ENCODE results near the gene TNFRSF6B.

The TNFRSF6B gene

GRCh38 chr20:63653974-63654668 lies 42.3 kb upstream of the TNFRSF6B start:
- H3K4me3 ChIP-seq (ENCODE audit: low read depth, low read length), result no peak overlapping the region
- TF ChIP-seq, protein P1, sequence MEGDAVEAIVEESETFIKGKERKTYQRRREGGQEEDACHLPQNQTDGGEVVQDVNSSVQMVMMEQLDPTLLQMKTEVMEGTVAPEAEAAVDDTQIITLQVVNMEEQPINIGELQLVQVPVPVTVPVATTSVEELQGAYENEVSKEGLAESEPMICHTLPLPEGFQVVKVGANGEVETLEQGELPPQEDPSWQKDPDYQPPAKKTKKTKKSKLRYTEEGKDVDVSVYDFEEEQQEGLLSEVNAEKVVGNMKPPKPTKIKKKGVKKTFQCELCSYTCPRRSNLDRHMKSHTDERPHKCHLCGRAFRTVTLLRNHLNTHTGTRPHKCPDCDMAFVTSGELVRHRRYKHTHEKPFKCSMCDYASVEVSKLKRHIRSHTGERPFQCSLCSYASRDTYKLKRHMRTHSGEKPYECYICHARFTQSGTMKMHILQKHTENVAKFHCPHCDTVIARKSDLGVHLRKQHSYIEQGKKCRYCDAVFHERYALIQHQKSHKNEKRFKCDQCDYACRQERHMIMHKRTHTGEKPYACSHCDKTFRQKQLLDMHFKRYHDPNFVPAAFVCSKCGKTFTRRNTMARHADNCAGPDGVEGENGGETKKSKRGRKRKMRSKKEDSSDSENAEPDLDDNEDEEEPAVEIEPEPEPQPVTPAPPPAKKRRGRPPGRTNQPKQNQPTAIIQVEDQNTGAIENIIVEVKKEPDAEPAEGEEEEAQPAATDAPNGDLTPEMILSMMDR (IDR thresholded peaks at IDR 0.05; ENCODE audit: borderline replicate concordance, insufficient read depth, low read depth, low read length), result no peak

DNA sequence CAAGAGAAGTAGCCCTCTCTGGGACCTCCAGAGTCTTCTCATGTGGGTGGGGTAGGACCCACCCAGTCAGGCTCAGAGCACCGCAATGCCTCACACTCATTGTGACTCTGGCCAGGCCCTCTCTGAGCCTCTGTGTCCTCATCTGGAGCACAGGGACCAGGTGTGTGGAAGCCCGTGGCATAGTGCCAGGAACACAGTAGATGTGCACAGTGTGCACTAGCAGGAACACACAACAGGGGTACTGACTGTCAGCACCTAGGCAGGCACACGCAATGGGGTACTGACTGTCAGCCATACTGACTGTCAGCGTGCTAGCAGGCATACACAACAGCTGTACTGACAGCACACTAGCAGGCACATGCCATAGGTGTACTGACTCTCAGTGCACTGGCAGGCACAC lies 41.2 kb upstream of the TNFRSF6B start:
- no peak overlapping the region for H3K4me3 ChIP-seq (ENCODE audit: low read depth, low read length)
- TF ChIP-seq, protein P1 (IDR thresholded peaks at IDR 0.05; ENCODE audit: borderline replicate concordance, insufficient read depth, low read depth, low read length), result no peak

DNA sequence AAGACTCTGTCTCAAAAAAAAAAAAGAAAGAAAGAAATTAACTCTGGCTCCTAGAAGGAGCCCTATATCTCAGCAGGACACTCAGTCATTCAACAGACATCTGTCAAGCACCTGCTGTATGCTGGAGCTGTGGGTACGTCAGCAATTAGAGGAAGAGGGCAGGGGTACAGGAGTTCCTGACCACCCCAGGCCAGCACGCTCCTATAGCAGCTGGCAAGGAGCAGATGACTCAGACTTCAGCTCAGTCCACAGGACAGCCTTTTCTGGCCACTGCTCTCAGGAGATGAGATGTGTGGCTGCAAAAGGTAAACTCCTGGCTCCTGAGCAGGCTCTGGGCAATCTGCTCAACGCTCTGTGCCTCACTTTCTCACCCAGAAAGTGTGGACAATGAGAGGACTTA lies 40.0 kb upstream of the TNFRSF6B start:
- H3K4me3 ChIP-seq (ENCODE audit: low read depth, low read length), result no peak overlapping the region
- TF ChIP-seq, protein P1 (IDR thresholded peaks at IDR 0.05; ENCODE audit: borderline replicate concordance, insufficient read depth, low read depth, low read length), result no peak

GRCh38 chr20:63657260-63657936 lies 39.1 kb upstream of the TNFRSF6B start:
- H3K4me3 ChIP-seq (ENCODE audit: low read depth, low read length), result no peak overlapping the region
- TF ChIP-seq, protein P1 (IDR thresholded peaks at IDR 0.05; ENCODE audit: borderline replicate concordance, insufficient read depth, low read depth, low read length), result no peak

DNA sequence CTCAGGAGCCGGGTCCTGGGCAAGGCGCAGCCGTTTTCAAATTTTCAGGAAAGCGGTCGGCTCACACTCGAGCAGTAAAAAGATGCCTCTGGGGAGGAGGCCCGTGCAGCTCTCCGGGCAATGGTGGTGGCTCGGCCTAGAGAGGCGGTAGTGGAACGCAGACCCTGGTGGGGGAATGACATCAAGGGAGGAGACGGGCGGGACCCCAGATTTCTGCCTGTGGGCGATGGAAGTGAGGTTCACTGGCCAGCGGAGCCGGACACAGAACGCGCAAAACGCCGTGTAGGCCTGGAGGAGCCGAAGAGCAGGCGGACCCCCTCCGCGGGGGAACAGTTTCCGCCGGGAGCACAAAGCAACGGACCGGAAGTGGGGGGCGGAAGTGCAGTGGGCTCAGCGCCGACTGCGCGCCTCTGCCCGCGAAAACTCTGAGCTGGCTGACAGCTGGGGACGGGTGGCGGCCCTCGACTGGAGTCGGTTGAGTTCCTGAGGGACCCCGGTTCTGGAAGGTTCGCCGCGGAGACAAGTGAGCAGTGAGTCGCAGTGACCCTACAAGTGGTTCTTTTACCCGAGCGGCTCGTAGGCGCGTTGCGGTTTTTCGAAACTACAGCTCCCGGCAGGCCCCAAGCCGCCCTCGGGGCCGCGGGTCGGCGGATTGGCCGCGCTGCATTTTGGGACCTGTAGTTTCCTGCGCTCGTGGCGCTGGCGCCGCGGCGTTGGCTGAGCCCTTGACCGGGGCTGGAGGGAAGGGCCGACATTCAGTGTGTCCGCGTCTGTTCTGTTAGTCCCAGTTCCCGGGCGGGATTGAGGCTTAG lies 38.3 kb upstream of the TNFRSF6B start, which contains the start of gene RTEL1:
Gene RTEL1 (plus strand): TSS at position 376 of the 812 bp plus-strand sequence. CDS start 1,091 bp downstream, outside the sequence.
- TF ChIP-seq, protein P1 (IDR thresholded peaks at IDR 0.05; ENCODE audit: borderline replicate concordance, insufficient read depth, low read depth, low read length), result no peak
- H3K4me3 ChIP-seq (ENCODE audit: low read depth, low read length), result peak within 1 kb of the TSS; percentile 59

DNA sequence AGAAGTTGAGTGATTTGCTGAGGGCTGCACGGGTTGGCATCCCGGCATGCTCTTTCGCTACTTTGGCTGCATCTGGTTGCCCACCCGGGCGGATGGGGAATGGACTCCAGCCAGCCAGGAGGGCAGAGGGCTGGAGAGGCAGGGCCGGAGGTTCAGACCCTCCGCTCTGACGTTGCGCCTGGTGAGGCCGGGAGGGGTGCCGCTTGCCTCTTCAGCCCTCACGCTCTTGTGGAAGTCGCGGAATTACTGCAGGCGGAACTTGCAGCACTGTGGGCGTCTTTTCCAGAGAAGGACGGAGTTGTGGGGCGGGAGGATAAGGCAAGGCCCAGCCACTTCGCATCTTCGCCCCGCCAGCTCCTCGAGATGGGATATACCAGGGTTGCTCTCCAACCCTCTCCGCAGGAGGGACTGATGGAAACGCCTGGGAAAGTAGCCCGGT lies 37.7 kb upstream of the TNFRSF6B start:
- H3K4me3 ChIP-seq (ENCODE audit: low read depth, low read length), result peak overlapping the region; percentile 59
- TF ChIP-seq, protein P1 (IDR thresholded peaks at IDR 0.05; ENCODE audit: borderline replicate concordance, insufficient read depth, low read depth, low read length), result no peak

Data from GM12875 (cell line).